Mammary microvascular endothelial cell (primary cell): ENCODE results near the gene PRSS16. TPM values are rescaled to one million over a fixed set of nuclear protein-coding genes. Genes with fewer than 3 reads are reported as not detected.

ENCODE experiments used
- total RNA-seq: library from RNA; depleted of rRNA; stranded (reverse); fragments of >200 nt; gene quantifications from 2 replicates; pipeline ENCODE4 v1.2.3, GENCODE V29; 2015

Gene PRSS16, protein sequence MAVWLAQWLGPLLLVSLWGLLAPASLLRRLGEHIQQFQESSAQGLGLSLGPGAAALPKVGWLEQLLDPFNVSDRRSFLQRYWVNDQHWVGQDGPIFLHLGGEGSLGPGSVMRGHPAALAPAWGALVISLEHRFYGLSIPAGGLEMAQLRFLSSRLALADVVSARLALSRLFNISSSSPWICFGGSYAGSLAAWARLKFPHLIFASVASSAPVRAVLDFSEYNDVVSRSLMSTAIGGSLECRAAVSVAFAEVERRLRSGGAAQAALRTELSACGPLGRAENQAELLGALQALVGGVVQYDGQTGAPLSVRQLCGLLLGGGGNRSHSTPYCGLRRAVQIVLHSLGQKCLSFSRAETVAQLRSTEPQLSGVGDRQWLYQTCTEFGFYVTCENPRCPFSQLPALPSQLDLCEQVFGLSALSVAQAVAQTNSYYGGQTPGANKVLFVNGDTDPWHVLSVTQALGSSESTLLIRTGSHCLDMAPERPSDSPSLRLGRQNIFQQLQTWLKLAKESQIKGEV
- not detected in 2 replicates for total RNA-seq

DNA sequence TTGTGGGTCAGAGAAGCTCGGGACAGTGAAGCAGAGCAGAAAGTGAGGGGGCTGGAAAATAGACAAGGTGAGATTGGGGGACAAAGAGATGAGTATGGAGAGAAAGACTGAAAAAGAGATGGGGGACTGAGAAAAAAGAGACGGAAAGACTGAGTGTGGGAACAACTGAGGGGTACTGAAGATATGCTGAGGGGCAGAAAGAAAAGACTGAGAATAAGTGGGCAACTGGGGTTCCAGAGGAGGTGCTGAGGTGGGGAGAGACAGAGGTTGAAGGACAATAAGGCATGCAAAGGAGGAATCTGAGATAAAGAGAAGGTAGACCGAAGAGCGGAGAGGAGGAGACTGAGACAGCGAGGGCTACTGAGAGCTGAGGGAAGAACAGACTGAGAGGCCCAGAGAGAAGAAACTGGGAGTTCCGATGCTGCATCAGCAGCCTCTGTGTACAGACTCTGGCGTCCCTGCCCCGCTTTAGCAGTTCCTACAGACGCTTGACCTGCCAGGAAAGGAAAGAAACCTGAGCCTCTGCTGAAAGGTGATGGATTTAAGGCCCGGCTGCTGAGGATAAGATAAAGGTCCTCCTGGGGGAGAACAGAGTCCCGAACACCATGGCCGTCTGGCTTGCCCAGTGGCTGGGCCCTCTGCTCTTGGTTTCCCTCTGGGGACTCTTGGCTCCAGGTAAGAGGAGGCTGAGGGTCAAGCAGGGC is at the start of gene PRSS16:
PRSS16 (plus strand) TSS at position 569 of the 704 bp plus-strand sequence; CDS start at position 606, 37 bp downstream.

Other genes with a start within 250 kb of the PRSS16 start
- gene POM121L2, start 64.6 kb downstream of the PRSS16 start, total RNA-seq: not detected in 2 replicates
- 0.27 and 0.64 TPM in 2 replicates for gene ZNF391, start 141.1 kb downstream of the PRSS16 start, total RNA-seq
- gene ZNF184, start 225.4 kb downstream of the PRSS16 start, total RNA-seq: 3.8 and 4.2 TPM in 2 replicates